ENCODE measurements around the gene HNRNPAB. TPM values are rescaled to one million over a fixed set of nuclear protein-coding genes. Genes with fewer than 3 reads are reported as not detected.

Gene HNRNPAB
- total and polyA plus RNA-seq, 2 donors: 46.3 to 109 TPM

GRCh38 chr5:178202541-178202940, 1.8 kb upstream of the HNRNPAB start:
- Histone ChIP-seq H3K27ac (ENCODE audit: low read depth) (no peak overlapping the region), H3K4me3 (ENCODE audit: low read depth, low read length) (no peak overlapping the region), H3K36me3 (ENCODE audit: insufficient read depth) (no peaks in the 10 kb centered on the region), H3K4me1 (ENCODE audit: insufficient read depth) (no peaks in the 10 kb centered on the region)
- 95% methylated on average over 10 of the region's 10 CpGs for WGBS
- no peak for DNase-seq (ENCODE audit: extremely low spot score)

GRCh38 chr5:178203670-178204181, 607 bp upstream of the HNRNPAB start:
- Histone ChIP-seq H3K36me3 (ENCODE audit: insufficient read depth) (no peaks in the 10 kb centered on the region), H3K4me1 (ENCODE audit: insufficient read depth) (no peaks in the 10 kb centered on the region), H3K4me3 (ENCODE audit: low read depth, low read length) (peak overlapping the region; percentile 45), H3K27ac (ENCODE audit: low read depth) (no peak overlapping the region)
- no peak for DNase-seq (ENCODE audit: extremely low spot score)
- 21% methylated on average over 29 of the region's 30 CpGs for WGBS

GRCh38 chr5:178204935-178205748, 809 bp downstream of the HNRNPAB start:
- H3K27ac ChIP-seq (ENCODE audit: low read depth): peak overlapping the region; percentile 93
- WGBS: under 1% methylated on average over 89 of the region's 90 CpGs
- peaks cover 1% of the 10 kb centered on the region for H3K36me3 ChIP-seq (ENCODE audit: insufficient read depth)
- peak overlapping the region; percentile 95 for H3K4me3 ChIP-seq (ENCODE audit: low read depth, low read length)
- no peaks in the 10 kb centered on the region for H3K4me1 ChIP-seq (ENCODE audit: insufficient read depth)
- DNase-seq (ENCODE audit: extremely low spot score): peak; percentile 43

GRCh38 chr5:178205749-178206047, 1.4 kb downstream of the HNRNPAB start:
- no peak overlapping the region for H3K27ac ChIP-seq (ENCODE audit: low read depth)
- peak overlapping the region; percentile 95 for H3K4me3 ChIP-seq (ENCODE audit: low read depth, low read length)
- 8% methylated on average over 5 of the region's 5 CpGs for WGBS

GRCh38 chr5:178206166-178207101, 2.1 kb downstream of the HNRNPAB start:
- DNase-seq (ENCODE audit: extremely low spot score): no peak
- 39% methylated on average over 12 of the region's 12 CpGs for WGBS
- H3K27ac ChIP-seq (ENCODE audit: low read depth): peak overlapping the region; percentile 43
- H3K4me3 ChIP-seq (ENCODE audit: low read depth, low read length): peak overlapping the region; percentile 19
- H3K36me3 ChIP-seq (ENCODE audit: insufficient read depth): peaks cover 9% of the 10 kb centered on the region
- H3K4me1 ChIP-seq (ENCODE audit: insufficient read depth): no peaks in the 10 kb centered on the region

More at GRCh38 chr5:178205749-178206047, 1.4 kb downstream of the HNRNPAB start:
- Histone ChIP-seq H3K4me1 (ENCODE audit: insufficient read depth) (no peaks in the 10 kb centered on the region), H3K36me3 (ENCODE audit: insufficient read depth) (peaks cover 6% of the 10 kb centered on the region)
- no peak for DNase-seq (ENCODE audit: extremely low spot score)

- Histone ChIP-seq H3K4me1 (ENCODE audit: insufficient read depth) (no peaks in the 10 kb centered on the region), H3K27ac (ENCODE audit: low read depth) (no peak overlapping the region), H3K4me3 (ENCODE audit: low read depth, low read length) (no peak overlapping the region), H3K36me3 (ENCODE audit: insufficient read depth) (peaks cover 9% of the 10 kb centered on the region)
- WGBS: 67% methylated on average over 5 of the region's 5 CpGs
- DNase-seq (ENCODE audit: extremely low spot score): no peak
Measured at GRCh38 chr5:178207183-178207916, 3.0 kb downstream of the HNRNPAB start.

- Histone ChIP-seq H3K27ac (ENCODE audit: low read depth) (no peak overlapping the region), H3K4me3 (ENCODE audit: low read depth, low read length) (no peak overlapping the region), H3K4me1 (ENCODE audit: insufficient read depth) (no peaks in the 10 kb centered on the region), H3K36me3 (ENCODE audit: insufficient read depth) (peaks cover 9% of the 10 kb centered on the region)
- WGBS: 86% methylated on average over 1 of the region's 1 CpG
- DNase-seq (ENCODE audit: extremely low spot score): no peak
Measured at GRCh38 chr5:178207917-178208280, 3.6 kb downstream of the HNRNPAB start.

- Histone ChIP-seq H3K4me1 (ENCODE audit: insufficient read depth) (no peaks in the 10 kb centered on the region), H3K4me3 (ENCODE audit: low read depth, low read length) (no peak overlapping the region), H3K27ac (ENCODE audit: low read depth) (no peak overlapping the region), H3K36me3 (ENCODE audit: insufficient read depth) (peaks cover 9% of the 10 kb centered on the region)
- 71% methylated on average over 5 of the region's 5 CpGs for WGBS
- no peak for DNase-seq (ENCODE audit: extremely low spot score)
Measured at GRCh38 chr5:178208540-178209227, 4.4 kb downstream of the HNRNPAB start.

GRCh38 chr5:178209334-178210072, 5.2 kb downstream of the HNRNPAB start:
- DNase-seq (ENCODE audit: extremely low spot score): no peak
- no peaks in the 10 kb centered on the region for H3K4me1 ChIP-seq (ENCODE audit: insufficient read depth)
- H3K4me3 ChIP-seq (ENCODE audit: low read depth, low read length): no peak overlapping the region
- WGBS: 82% methylated on average over 8 of the region's 8 CpGs
- H3K36me3 ChIP-seq (ENCODE audit: insufficient read depth): peaks cover 9% of the 10 kb centered on the region
- H3K27ac ChIP-seq (ENCODE audit: low read depth): no peak overlapping the region

- Histone ChIP-seq H3K27ac (ENCODE audit: low read depth) (no peak overlapping the region), H3K36me3 (ENCODE audit: insufficient read depth) (peaks cover 12% of the 10 kb centered on the region), H3K4me3 (ENCODE audit: low read depth, low read length) (no peak overlapping the region), H3K4me1 (ENCODE audit: insufficient read depth) (no peaks in the 10 kb centered on the region)
- no peak for DNase-seq (ENCODE audit: extremely low spot score)
- 89% methylated on average over 18 of the region's 18 CpGs for WGBS
Measured at GRCh38 chr5:178210073-178210535, 5.8 kb downstream of the HNRNPAB start.

GRCh38 chr5:178210686-178211085, 6.4 kb downstream of the HNRNPAB start:
- no peaks in the 10 kb centered on the region for H3K4me1 ChIP-seq (ENCODE audit: insufficient read depth)
- DNase-seq (ENCODE audit: extremely low spot score): no peak
- peaks cover 12% of the 10 kb centered on the region for H3K36me3 ChIP-seq (ENCODE audit: insufficient read depth)
- WGBS: 89% methylated on average over 5 of the region's 5 CpGs
- no peak overlapping the region for H3K27ac ChIP-seq (ENCODE audit: low read depth)
- no peak overlapping the region for H3K4me3 ChIP-seq (ENCODE audit: low read depth, low read length)
